AG09309 (cell line): ENCODE results near the gene AVP.
A peak's percentile ranks its signal among the peaks of the same experiment; 100 is the strongest.

ENCODE experiments used
- DNase-seq: peaks from one replicate; pipeline ENCODE4 v3.0.0-alpha.2; 2010; ENCODE audit warnings: low read depth
- H3K4me3 ChIP-seq: 2 replicates; pipeline ENCODE4 v1.5.1; 2011; ENCODE audit warnings: mild to moderate bottlenecking, low read depth, low read length, moderate library complexity; ENCODE audit not compliant: control insufficient read depth
- TF ChIP-seq, protein P1 (sequence below): IDR thresholded peaks from 2 replicates; pipeline ENCODE4 v1.5.1; 2011; ENCODE audit warnings: mild to moderate bottlenecking, low read depth, low read length, inconsistent platforms; ENCODE audit not compliant: insufficient read depth, control insufficient read depth; ENCODE audit errors: missing control alignments

The AVP gene

DNA sequence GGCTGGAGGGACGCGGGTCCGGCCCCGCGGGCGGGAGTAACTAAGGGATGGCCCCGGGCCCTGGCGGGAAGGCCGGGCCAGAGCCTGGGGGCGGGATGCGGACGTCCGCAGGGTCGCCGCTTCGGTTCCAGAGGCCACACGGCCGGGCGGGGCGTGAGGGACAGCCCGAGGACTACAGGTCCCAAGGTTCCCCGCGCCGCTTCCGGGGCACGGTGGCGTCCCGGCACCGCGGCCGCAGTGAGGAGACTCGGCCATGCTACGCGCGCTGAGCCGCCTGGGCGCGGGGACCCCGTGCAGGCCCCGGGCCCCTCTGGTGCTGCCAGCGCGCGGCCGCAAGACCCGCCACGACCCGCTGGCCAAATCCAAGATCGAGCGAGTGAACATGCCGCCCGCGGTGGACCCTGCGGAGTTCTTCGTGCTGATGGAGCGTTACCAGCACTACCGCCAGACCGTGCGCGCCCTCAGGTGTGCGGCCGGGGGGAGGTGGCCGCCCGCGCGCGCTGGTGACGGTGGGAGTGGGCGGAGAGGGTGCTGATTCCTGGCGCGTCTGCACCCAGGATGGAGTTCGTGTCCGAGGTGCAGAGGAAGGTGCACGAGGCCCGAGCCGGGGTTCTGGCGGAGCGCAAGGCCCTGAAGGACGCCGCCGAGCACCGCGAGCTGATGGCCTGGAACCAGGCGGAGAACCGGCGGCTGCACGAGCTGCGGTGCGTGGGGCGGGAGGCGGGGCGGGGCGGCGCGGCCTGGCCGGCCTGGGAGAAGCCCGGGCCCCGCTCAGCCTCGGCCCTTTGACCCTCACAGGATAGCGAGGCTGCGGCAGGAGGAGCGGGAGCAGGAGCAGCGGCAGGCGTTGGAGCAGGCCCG lies 38.5 kb downstream of the AVP start, which contains the start of gene MRPS26:
Gene MRPS26, plus strand, starts transcription at position 237 of the 861 bp plus-strand sequence. Its CDS starts 17 bp downstream, at position 254.
- TF ChIP-seq, protein P1, sequence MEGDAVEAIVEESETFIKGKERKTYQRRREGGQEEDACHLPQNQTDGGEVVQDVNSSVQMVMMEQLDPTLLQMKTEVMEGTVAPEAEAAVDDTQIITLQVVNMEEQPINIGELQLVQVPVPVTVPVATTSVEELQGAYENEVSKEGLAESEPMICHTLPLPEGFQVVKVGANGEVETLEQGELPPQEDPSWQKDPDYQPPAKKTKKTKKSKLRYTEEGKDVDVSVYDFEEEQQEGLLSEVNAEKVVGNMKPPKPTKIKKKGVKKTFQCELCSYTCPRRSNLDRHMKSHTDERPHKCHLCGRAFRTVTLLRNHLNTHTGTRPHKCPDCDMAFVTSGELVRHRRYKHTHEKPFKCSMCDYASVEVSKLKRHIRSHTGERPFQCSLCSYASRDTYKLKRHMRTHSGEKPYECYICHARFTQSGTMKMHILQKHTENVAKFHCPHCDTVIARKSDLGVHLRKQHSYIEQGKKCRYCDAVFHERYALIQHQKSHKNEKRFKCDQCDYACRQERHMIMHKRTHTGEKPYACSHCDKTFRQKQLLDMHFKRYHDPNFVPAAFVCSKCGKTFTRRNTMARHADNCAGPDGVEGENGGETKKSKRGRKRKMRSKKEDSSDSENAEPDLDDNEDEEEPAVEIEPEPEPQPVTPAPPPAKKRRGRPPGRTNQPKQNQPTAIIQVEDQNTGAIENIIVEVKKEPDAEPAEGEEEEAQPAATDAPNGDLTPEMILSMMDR, result no peak
- H3K4me3 ChIP-seq, result peak within 1 kb of the TSS; percentile 60
- peak; percentile 35 for DNase-seq

DNA sequence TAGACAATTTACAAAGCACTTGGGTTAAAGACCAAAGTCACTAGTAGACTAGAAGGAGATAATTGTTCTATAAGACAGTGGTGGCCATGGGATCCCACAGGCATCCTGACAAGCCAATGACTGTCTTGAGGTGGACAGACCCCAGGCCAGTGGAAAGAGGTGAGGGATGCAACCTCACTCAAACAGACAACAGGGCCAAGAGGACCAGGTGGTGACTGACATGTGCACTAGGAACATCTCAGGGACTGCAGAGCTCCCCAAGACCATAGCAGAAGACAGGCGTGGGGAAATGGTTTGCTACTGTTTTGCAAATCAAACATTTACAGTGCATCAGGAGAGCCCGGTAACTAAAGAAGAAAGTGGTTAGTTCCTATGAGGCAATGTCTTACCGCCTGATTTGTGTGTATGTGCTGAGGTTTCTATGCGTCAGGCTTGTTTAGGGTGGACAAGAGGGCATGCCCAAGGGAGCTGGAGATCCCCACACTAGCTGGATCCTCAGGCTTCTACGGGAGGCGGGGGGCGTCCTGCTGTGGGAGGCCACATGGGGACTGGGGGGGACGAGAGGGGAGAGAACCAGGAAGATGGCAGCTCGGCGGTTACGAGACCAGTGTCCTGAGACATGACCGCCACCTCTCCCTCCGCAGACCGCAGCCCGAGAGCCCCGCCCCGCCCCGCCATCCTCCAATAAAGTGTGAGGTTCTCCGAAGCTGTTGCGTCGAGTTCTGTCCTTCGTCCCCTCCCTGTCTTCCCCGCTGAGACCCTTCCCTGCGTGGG lies 39.3 kb downstream of the AVP start:
- TF ChIP-seq, protein P1, result no peak
- DNase-seq, result peak; percentile 54
- peak overlapping the region; percentile 60 for H3K4me3 ChIP-seq

DNA sequence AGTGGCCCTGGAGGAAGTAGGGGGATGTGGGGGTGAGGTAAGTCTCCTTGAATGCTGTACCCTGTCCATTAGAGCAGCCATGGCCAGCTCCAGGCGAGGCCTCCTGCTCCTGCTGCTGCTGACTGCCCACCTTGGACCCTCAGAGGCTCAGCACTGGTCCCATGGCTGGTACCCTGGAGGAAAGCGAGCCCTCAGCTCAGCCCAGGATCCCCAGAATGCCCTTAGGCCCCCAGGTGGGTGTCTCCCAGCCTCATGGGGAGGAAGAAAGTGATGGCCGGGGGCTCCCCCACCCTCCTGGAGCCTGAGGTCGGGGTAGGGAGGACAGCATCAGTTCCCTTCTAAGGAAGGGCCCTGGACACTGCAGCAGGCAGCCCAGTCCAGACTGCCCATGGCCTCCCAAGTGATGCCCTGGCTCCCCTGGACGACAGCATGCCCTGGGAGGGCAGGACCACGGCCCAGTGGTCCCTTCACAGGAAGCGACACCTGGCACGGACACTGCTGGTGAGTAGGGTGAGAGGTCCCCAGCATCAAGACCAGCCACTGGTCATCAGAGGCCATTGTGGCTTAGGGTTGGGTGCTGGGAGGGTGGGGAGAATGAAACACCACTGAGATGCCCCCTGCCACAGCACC lies 40.1 kb downstream of the AVP start:
- DNase-seq, result no peak
- H3K4me3 ChIP-seq, result no peak overlapping the region
- TF ChIP-seq, protein P1, result no peak

DNA sequence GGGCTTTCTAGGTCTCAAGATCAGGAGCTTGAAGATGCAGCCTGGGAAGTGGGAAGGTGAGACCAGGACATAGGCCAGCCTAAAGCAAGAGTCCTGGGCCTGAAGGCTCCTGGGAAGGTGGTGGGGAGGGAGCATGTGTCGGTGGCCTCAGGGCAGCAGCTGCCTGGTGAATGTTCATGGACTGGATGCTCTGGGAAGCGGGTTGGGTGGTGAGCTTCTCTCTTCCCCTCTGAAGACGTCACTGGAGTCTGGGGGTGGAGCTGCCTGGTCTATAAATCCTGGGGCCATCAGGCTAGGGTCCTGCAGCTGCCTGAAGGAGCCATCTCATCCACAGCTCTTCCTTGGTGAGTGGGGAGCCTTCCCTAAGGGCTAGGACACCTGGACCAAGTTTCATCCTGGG lies 41.2 kb downstream of the AVP start, which contains the start of gene GNRH2:
Gene GNRH2, plus strand, starts transcription at position 301 of the 400 bp plus-strand sequence. CDS start 793 bp downstream, outside the sequence.
- no peak within 1 kb of the TSS for H3K4me3 ChIP-seq
- no peak for DNase-seq
- TF ChIP-seq, protein P1, result no peak

DNA sequence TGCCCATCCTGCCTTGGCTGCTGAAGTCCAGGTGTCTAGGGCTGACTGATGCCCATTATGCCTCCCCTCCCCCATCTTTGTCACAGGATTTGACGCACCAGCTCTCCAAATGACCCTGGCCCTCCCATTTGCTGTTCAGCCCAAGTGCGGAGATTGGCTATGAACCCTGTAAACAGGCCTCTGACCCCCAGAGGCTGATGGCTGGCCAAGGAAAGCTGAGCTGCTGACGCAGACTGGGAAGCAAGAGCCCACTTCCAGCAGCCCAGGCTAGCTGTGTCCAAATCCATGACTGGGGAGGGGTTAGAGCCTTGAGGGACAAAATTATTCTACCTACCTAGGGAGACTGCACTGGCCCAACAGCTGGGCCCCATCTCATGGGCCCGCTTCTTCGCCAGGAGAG lies 41.9 kb downstream of the AVP start:
- no peak for DNase-seq
- no peak overlapping the region for H3K4me3 ChIP-seq
- TF ChIP-seq, protein P1, result no peak

DNA sequence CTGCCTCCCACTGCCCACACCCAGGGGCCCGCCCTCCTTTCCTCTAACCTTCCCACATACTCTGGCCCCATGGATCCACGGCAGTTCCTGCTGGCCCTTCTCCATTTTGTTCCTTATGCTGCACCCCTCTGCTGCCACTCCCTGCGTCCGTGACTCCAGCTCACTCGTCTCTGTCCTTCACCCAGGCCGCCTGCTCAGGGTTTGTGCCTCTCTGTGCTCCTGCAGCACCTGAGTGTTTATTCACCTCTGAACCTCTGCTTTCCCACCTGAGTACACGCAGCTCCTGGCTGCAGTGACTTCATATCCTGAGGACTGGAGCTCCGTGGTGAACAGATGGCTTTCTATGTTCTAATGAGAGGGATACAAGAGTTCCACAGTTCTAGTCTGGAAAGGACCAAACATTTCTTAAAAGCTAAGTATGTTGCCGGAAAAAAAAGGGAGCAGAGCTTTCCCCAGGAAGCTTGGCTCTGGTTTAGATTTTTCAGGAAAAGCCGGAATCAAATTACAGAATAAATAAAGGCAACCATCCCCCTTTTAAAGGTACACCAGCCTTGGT lies 42.6 kb downstream of the AVP start:
- DNase-seq, result no peak
- TF ChIP-seq, protein P1, result no peak
- H3K4me3 ChIP-seq, result no peak overlapping the region
